ENCODE data around the gene GRK6. TPM values are rescaled to one million over a fixed set of nuclear protein-coding genes. Genes with fewer than 3 reads are reported as not detected.

GRK6 gene
- total RNA-seq, 2 donors from 2014 or later, result 9.9 to 14.1 TPM

DNA sequence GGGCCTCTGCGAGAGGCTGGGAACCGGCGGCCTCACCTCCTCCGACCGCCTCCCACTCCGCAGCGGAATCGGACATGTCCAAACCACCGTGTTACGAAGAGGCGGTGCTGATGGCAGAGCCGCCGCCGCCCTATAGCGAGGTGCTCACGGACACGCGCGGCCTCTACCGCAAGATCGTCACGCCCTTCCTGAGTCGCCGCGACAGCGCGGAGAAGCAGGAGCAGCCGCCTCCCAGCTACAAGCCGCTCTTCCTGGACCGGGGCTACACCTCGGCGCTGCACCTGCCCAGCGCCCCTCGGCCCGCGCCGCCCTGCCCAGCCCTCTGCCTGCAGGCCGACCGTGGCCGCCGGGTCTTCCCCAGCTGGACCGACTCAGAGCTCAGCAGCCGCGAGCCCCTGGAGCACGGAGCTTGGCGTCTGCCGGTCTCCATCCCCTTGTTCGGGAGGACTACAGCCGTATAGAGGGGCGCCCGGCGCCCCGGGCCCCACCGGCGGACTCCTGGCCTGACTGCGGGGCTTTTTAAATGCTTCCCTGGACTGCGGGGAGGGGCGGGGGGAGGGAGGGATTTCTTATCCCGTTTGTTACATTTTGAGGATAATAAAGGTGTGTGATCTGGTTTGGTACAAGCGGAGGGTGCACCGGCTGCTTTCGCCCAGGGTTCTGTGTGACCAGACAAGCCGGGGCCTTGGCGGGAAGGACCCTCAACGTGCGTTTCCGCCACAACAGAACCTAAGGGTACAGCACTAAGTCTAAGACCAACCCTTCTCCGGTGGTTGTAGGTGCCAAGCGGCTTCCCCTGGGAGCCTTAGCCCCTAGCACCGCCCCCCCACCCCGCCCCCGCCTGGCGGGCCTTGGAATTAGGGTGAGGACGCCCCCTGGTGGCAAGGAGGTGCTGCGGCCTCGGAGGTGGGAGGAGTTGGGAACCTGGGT, 29.4 kb downstream of the GRK6 start:
- Histone ChIP-seq H3K4me3 (peak overlapping the region; percentile 64 to 66), H3K4me1 (peaks cover 0 to 39% of the 10 kb centered on the region in 2 donors)
- peak; percentile 97 for DNase-seq (ENCODE audit: low spot score)

DNA sequence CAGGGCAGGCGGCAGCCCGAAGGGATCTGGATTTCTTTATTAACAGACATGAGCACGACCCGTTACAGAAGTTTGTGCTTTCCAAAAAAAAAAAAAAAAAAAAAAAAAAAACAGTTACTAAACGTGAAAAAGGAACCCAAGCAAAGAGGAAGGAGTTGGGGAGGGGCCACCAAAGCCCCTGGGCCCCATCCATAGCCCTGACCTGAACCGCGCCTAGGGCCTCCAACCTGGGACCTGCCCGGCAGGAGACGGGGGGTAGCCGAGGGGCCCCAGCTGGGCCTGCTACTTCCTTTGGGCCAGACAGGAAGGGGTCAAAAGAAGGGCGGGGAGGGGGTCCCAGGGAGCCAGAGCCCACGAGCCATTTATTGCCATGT, 30.1 kb downstream of the GRK6 start:
- no peaks in the 10 kb centered on the region for H3K27me3 ChIP-seq
- no peak overlapping the region for H3K4me3 ChIP-seq
- H3K27ac ChIP-seq, result peak overlapping the region; percentile 21 to 84
- peaks cover 0 to 40% of the 10 kb centered on the region in 2 donors for H3K4me1 ChIP-seq
- no peak for DNase-seq (ENCODE audit: low spot score)
- peaks cover 10% of the 10 kb centered on the region for H3K36me3 ChIP-seq
- TF ChIP-seq, protein P1, sequence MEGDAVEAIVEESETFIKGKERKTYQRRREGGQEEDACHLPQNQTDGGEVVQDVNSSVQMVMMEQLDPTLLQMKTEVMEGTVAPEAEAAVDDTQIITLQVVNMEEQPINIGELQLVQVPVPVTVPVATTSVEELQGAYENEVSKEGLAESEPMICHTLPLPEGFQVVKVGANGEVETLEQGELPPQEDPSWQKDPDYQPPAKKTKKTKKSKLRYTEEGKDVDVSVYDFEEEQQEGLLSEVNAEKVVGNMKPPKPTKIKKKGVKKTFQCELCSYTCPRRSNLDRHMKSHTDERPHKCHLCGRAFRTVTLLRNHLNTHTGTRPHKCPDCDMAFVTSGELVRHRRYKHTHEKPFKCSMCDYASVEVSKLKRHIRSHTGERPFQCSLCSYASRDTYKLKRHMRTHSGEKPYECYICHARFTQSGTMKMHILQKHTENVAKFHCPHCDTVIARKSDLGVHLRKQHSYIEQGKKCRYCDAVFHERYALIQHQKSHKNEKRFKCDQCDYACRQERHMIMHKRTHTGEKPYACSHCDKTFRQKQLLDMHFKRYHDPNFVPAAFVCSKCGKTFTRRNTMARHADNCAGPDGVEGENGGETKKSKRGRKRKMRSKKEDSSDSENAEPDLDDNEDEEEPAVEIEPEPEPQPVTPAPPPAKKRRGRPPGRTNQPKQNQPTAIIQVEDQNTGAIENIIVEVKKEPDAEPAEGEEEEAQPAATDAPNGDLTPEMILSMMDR (IDR thresholded peaks at IDR 0.05), result peak in 1 of 2 donors; percentile 49
- H3K9me3 ChIP-seq, result no peaks in the 10 kb centered on the region

More for the DNA sequence above, 29.4 kb downstream of the GRK6 start:
- H3K36me3 ChIP-seq, result peaks cover 10% of the 10 kb centered on the region
- H3K27me3 ChIP-seq, result no peaks in the 10 kb centered on the region
- H3K27ac ChIP-seq, result peak overlapping the region; percentile 79 to 84
- TF ChIP-seq, protein P1 (IDR thresholded peaks at IDR 0.05), result peak; percentile 91 to 96
- H3K9me3 ChIP-seq, result no peaks in the 10 kb centered on the region

DNA sequence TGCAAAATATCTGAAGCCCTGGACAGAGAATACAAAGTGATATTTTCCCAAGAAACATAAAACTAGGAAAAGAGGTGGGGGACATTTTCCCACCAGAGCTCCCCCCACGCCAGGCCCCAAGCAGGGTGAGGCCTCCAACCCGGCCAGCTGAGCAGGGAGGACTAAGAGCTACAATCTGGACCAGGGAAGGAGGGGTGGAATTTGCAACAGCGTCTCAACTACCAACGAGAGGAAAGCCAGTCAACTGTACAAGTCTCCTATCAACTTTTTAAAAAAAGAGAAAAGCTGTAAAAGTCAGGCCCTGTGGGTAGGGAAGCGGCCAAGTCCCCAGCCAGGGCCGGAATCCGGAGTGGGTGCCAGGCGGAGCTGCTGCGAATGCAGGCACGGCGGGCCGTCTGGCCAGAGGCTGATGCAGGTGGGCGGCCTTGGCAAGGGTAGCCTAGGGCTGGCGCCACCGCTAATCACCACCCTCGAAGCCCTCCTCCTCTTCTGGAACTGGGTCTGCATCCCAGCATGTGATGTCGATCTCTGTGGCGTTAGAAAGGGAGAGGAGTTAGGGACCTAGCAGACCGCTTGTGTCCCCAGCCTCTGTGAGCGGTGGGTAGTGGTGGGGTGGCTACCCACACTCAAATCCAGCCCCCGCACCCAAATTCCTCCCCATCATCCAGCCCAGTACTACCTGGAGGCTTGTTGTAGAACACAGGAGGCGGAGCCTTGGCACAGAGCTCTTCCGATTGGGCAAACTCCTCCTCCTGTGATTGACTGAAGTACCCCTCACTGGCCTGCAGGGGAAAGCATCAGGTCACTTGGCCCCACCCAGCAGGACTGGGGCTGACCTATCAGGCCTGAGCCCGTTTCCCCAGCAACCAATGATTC, 30.7 kb downstream of the GRK6 start:
- TF ChIP-seq, protein P1 (IDR thresholded peaks at IDR 0.05), result peak; percentile 46 to 53
- Histone ChIP-seq H3K4me1 (peaks cover 0 to 46% of the 10 kb centered on the region in 2 donors), H3K27ac (peak overlapping the region; percentile 21 to 84), H3K27me3 (no peaks in the 10 kb centered on the region), H3K4me3 (no peak overlapping the region), H3K36me3 (peaks cover 10% of the 10 kb centered on the region), H3K9me3 (no peaks in the 10 kb centered on the region)
- DNase-seq (ENCODE audit: low spot score), result peak; percentile 93

DNA sequence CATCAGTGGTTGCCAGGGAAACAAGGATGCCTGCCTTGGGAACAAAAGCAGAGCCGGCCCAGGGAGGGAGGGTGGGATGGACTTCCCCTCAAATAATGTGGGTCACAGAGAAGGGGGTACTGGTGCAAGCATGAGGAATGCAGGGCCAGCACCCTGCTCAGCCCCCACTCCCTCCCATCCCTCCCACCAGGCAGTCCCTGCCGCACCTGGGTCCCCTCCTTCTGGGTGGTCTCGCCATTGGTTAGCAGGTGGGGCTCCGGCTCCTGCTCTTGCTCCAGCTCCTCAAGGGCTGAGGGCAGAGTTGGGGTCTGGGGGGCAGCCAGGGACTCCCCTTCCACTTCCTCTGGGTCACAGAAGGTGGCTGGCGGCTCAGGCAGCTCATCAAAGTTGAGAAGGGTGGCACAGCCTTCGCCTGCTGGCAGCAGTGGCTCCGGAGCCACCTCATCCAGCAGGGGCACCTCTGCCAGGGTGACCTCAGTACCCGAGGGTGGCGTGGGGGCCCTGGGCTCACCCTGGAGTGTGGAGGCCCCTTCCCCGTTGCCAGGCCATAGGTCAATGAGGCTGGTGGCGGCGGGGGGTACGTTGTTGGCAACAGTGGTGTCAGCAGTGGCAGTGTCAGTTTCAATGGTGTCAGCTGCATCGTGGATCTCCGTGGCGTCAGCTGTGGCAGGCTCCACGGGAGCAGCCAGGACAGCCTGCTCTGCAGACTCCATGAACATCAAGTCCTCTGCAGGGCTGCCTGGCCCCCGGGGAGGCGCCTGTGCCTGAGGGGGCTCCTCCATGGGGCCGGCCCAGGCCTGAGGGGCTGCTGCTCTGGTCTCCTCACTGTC, 31.6 kb downstream of the GRK6 start:
- DNase-seq (ENCODE audit: low spot score), result no peak
- H3K9me3 ChIP-seq, result no peaks in the 10 kb centered on the region
- H3K4me1 ChIP-seq, result peaks cover 0 to 52% of the 10 kb centered on the region in 2 donors
- no peaks in the 10 kb centered on the region for H3K27me3 ChIP-seq
- no peak overlapping the region for H3K4me3 ChIP-seq
- TF ChIP-seq, protein P1 (IDR thresholded peaks at IDR 0.05), result no peak
- no peak overlapping the region for H3K27ac ChIP-seq
- H3K36me3 ChIP-seq, result peaks cover 10% of the 10 kb centered on the region

DNA sequence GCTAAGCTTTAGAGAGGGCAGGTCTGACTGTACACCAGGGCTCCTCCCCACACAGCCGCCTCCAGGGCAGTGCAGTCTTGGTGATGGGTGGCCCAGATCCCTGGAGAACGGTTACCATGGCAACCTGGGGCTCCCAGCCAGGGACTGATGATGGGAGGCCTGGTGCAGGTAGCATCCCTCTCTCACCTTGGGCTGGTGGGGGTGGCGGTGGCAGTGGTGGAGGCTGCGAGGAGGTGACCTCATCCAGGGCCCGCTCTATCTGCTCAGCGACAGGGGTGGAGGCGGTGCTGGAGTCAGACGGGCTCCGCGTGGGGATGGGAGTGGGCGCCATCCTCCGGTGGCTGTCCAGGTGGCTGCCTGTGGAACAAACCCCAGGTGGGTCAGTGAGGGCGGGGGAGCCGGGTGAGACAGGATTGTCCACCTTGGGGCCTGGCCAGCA, 32.5 kb downstream of the GRK6 start:
- H3K4me1 ChIP-seq, result peaks cover 0 to 45% of the 10 kb centered on the region in 2 donors
- no peak for DNase-seq (ENCODE audit: low spot score)
- H3K27me3 ChIP-seq, result no peaks in the 10 kb centered on the region
- no peak overlapping the region for H3K27ac ChIP-seq
- H3K4me3 ChIP-seq, result no peak overlapping the region
- H3K36me3 ChIP-seq, result peaks cover 10% of the 10 kb centered on the region
- no peaks in the 10 kb centered on the region for H3K9me3 ChIP-seq
- TF ChIP-seq, protein P1 (IDR thresholded peaks at IDR 0.05), result no peak

Data from right atrium auricular region (tissue), 2 donors.